ENCODE data around the gene CA6.

The CA6 gene

GRCh38 chr1:8992936-8993687 is 47.4 kb downstream of the CA6 start:
- TF ChIP-seq REST (IDR thresholded peaks at IDR 0.05; ENCODE audit: insufficient read depth in 1 of 2, low read depth in 2 of 2, low read length in 2 of 2): no peak
- no peak for TF ChIP-seq FOXP2 (optimal IDR thresholded peaks at IDR 0.05; ENCODE audit: borderline replicate concordance, extremely low read depth, extremely low read length, insufficient read depth)
- no peak for TF ChIP-seq TAF1 (IDR thresholded peaks at IDR 0.05; ENCODE audit: borderline replicate concordance, insufficient read depth, low read length)
- TF ChIP-seq SIN3A (IDR thresholded peaks at IDR 0.05; ENCODE audit: borderline replicate concordance, insufficient read depth, low read length): no peak
- no peak for TF ChIP-seq POLR2AphosphoS5 (IDR thresholded peaks at IDR 0.05; ENCODE audit: low read depth, low read length)

GRCh38 chr1:9004031-9004699 is 58.5 kb downstream of the CA6 start:
- TF ChIP-seq FOXP2 (optimal IDR thresholded peaks at IDR 0.05; ENCODE audit: borderline replicate concordance, extremely low read depth, extremely low read length, insufficient read depth) (no peak), REST (IDR thresholded peaks at IDR 0.05; ENCODE audit: insufficient read depth in 1 of 2, low read depth in 2 of 2, low read length in 2 of 2) (no peak), SIN3A (IDR thresholded peaks at IDR 0.05; ENCODE audit: borderline replicate concordance, insufficient read depth, low read length) (no peak), TAF1 (IDR thresholded peaks at IDR 0.05; ENCODE audit: borderline replicate concordance, insufficient read depth, low read length) (no peak), POLR2AphosphoS5 (IDR thresholded peaks at IDR 0.05; ENCODE audit: low read depth, low read length) (no peak)

GRCh38 chr1:9004700-9005394 is 59.2 kb downstream of the CA6 start:
- TF ChIP-seq REST (IDR thresholded peaks at IDR 0.05; ENCODE audit: insufficient read depth in 1 of 2, low read depth in 2 of 2, low read length in 2 of 2) (no peak), POLR2AphosphoS5 (IDR thresholded peaks at IDR 0.05; ENCODE audit: low read depth, low read length) (no peak), SIN3A (IDR thresholded peaks at IDR 0.05; ENCODE audit: borderline replicate concordance, insufficient read depth, low read length) (no peak), FOXP2 (optimal IDR thresholded peaks at IDR 0.05; ENCODE audit: borderline replicate concordance, extremely low read depth, extremely low read length, insufficient read depth) (no peak), TAF1 (IDR thresholded peaks at IDR 0.05; ENCODE audit: borderline replicate concordance, insufficient read depth, low read length) (no peak)

GRCh38 chr1:9005395-9005708 is 59.7 kb downstream of the CA6 start:
- TF ChIP-seq FOXP2 (optimal IDR thresholded peaks at IDR 0.05; ENCODE audit: borderline replicate concordance, extremely low read depth, extremely low read length, insufficient read depth): no peak
- no peak for TF ChIP-seq REST (IDR thresholded peaks at IDR 0.05; ENCODE audit: insufficient read depth in 1 of 2, low read depth in 2 of 2, low read length in 2 of 2)
- no peak for TF ChIP-seq POLR2AphosphoS5 (IDR thresholded peaks at IDR 0.05; ENCODE audit: low read depth, low read length)
- no peak for TF ChIP-seq TAF1 (IDR thresholded peaks at IDR 0.05; ENCODE audit: borderline replicate concordance, insufficient read depth, low read length)
- TF ChIP-seq SIN3A (IDR thresholded peaks at IDR 0.05; ENCODE audit: borderline replicate concordance, insufficient read depth, low read length): no peak

Data from PFSK-1 (cell line).